ENCODE results near the gene H3-3A. TPM values are rescaled to one million over a fixed set of nuclear protein-coding genes. Genes with fewer than 3 reads are reported as not detected.

H3-3A gene
- total and polyA plus RNA-seq, 2 of the 8 experiments (the other 6 are each of a cell fraction or from before 2014, with no cell fraction given) = 1,157 to 1,223 TPM

DNA sequence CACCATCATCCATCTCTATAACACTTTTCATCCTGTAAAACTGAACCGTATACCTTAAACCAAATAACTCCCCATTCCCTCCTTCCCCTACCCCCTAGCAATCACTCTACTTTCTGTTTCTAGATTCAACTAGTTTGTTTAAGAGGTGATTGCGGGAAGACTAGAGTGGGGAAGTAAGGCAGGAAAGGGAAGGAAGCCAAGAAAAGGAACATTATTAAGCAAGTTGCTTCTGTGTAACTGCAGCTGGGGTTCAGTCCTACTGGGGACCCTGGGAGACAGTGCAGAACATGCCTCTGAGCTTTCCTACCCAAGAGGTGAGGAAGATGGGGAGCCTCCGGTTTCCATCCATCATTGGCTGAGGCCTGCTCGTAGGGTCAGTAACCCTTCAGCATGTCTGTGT is 28.9 kb upstream of the H3-3A start:
- Histone ChIP-seq H4K91ac (replicated peaks; ENCODE audit: insufficient read length, low read length) (no peak overlapping the region), H3K36me3 (ENCODE audit: control insufficient read depth in 2 of 4, insufficient read depth in 4 of 4, low read length in 3 of 4) (no peaks in the 10 kb centered on the region), H2AFZ (ENCODE audit: low read length) (peak overlapping the region; percentile 70; the same call in 1 of the 2 replicates), H2BK15ac (ENCODE audit: low read length) (no peak overlapping the region), H3K27ac (ENCODE audit: low read depth, low read length) (no peak overlapping the region), H3K9me3 (ENCODE audit: insufficient read depth in 2 of 2, low read depth in 1 of 2, low read length in 1 of 2) (no peaks in the 10 kb centered on the region), H3K9ac (replicated peaks in 1 of 4; ENCODE audit: extremely low read depth in 1 of 4, low read depth in 3 of 4, low read length in 3 of 4) (no peak overlapping the region), H4K5ac (ENCODE audit: insufficient read length, low read depth, low read length) (no peak overlapping the region), H3K79me1 (ENCODE audit: low read depth, low read length) (no peaks in the 10 kb centered on the region), H4K8ac (ENCODE audit: extremely low read depth, insufficient read depth, low read length) (no peak overlapping the region), H3K56ac (replicated peaks; ENCODE audit: insufficient read length, low read depth, low read length) (no peak overlapping the region), H4K20me1 (replicated peaks in 1 of 2; ENCODE audit: control insufficient read depth in 1 of 2, insufficient read depth in 2 of 2, low read length in 2 of 2) (no peaks in the 10 kb centered on the region), H2BK12ac (ENCODE audit: low read depth, low read length) (no peak overlapping the region), H3K14ac (ENCODE audit: insufficient read length) (no peak overlapping the region), H3K79me2 (ENCODE audit: control insufficient read depth in 1 of 2, insufficient read depth in 2 of 2, low read length in 2 of 2) (no peaks in the 10 kb centered on the region), H3K4me1 (replicated peaks in 1 of 4; ENCODE audit: control insufficient read depth in 3 of 4, insufficient read depth in 4 of 4, low read length in 3 of 4) (no peaks in the 10 kb centered on the region), H2BK20ac (ENCODE audit: low read length) (no peak overlapping the region), H3K4me2 (ENCODE audit: insufficient read depth in 1 of 2, low read depth in 2 of 2, low read length in 2 of 2) (no peak overlapping the region), H3K4ac (replicated peaks; ENCODE audit: insufficient read length, low read depth, low read length) (no peak overlapping the region), H2BK120ac (replicated peaks; ENCODE audit: low read depth, low read length) (no peak overlapping the region), H3K23ac (ENCODE audit: insufficient read length) (no peak overlapping the region), H3K27me3 (replicated peaks in 1 of 4; ENCODE audit: control insufficient read depth in 3 of 4, extremely low read depth in 1 of 4, insufficient read depth in 3 of 4, low read length in 3 of 4) (no peaks in the 10 kb centered on the region), H3K23me2 (ENCODE audit: low read depth, low read length) (no peaks in the 10 kb centered on the region), H2BK5ac (ENCODE audit: low read depth, low read length) (no peak overlapping the region), H3K4me3 (ENCODE audit: extremely low read depth in 1 of 4, insufficient read depth in 2 of 4, low read depth in 3 of 4, low read length in 4 of 4) (no peak overlapping the region), H3K18ac (ENCODE audit: extremely low read depth, low read length) (no peak overlapping the region), H2AK5ac (ENCODE audit: low read depth, low read length) (no peak overlapping the region)
- CTCF ChIA-PET (ENCODE audit: partially characterized antibody) = interaction anchor here (1.3 to 1.4 kb wide), 2 partner anchors 9 to 31 kb away, joined by 4 read pairs; no protein-coding TSS in a partner anchor
- TF ChIP-seq, protein P1, sequence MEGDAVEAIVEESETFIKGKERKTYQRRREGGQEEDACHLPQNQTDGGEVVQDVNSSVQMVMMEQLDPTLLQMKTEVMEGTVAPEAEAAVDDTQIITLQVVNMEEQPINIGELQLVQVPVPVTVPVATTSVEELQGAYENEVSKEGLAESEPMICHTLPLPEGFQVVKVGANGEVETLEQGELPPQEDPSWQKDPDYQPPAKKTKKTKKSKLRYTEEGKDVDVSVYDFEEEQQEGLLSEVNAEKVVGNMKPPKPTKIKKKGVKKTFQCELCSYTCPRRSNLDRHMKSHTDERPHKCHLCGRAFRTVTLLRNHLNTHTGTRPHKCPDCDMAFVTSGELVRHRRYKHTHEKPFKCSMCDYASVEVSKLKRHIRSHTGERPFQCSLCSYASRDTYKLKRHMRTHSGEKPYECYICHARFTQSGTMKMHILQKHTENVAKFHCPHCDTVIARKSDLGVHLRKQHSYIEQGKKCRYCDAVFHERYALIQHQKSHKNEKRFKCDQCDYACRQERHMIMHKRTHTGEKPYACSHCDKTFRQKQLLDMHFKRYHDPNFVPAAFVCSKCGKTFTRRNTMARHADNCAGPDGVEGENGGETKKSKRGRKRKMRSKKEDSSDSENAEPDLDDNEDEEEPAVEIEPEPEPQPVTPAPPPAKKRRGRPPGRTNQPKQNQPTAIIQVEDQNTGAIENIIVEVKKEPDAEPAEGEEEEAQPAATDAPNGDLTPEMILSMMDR (IDR thresholded peaks at IDR 0.05; ENCODE audit: control extremely low read depth in 1 of 3, insufficient read depth in 1 of 3, low read depth in 1 of 3, low read length in 3 of 3) = no peak
- TF ChIP-seq JUND (IDR thresholded peaks at IDR 0.05; ENCODE audit: low read length) (no peak), YY1 (IDR thresholded peaks at IDR 0.05; ENCODE audit: low read depth, low read length) (no peak)
- TF ChIP-seq, protein P2, sequence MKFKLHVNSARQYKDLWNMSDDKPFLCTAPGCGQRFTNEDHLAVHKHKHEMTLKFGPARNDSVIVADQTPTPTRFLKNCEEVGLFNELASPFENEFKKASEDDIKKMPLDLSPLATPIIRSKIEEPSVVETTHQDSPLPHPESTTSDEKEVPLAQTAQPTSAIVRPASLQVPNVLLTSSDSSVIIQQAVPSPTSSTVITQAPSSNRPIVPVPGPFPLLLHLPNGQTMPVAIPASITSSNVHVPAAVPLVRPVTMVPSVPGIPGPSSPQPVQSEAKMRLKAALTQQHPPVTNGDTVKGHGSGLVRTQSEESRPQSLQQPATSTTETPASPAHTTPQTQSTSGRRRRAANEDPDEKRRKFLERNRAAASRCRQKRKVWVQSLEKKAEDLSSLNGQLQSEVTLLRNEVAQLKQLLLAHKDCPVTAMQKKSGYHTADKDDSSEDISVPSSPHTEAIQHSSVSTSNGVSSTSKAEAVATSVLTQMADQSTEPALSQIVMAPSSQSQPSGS (IDR thresholded peaks at IDR 0.05; ENCODE audit: low read length) = no peak
- no peak for FAIRE-seq
- WGBS, 2 experiments (ENCODE audit: extremely low coverage in 1 of 2, insufficient coverage in 1 of 2, insufficient read length in 1 of 2, insufficient replicate concordance in 2 of 2, low coverage in 1 of 2, low lambda C conversion rate in 2 of 2, missing lambda C conversion rate in 1 of 2) = 90 to 97% methylated on average over 1 to 4 of the region's 4 CpGs
- POLR2A ChIA-PET (ENCODE audit: partially characterized antibody) = interaction anchor here (1.7 kb wide), 1 partner anchor 34 kb away, joined by 4 read pairs; no protein-coding TSS in a partner anchor
- DNase-seq (ENCODE audit: low read depth in 1 of 2, low spot score in 2 of 2) = no peak

All from H1 (cell line).